Thoracic aorta (tissue), 2 donors: ENCODE results near the gene CREB5. TPM values are rescaled to one million over a fixed set of nuclear protein-coding genes. Genes with fewer than 3 reads are reported as not detected.
"Not testable (repeated sequence)": the region's sequence is repeated elsewhere in the genome, so short reads cannot be mapped to it uniquely, and the experiment has no call there.

Experiments used
- ATAC-seq: fragments of 150-250 bp; one replicate; pipeline ENCODE4 v1.8.0; 2017; ENCODE audit warnings: low read depth; ENCODE audit not compliant: insufficient number of reproducible peaks, low FRiP score
- DNase-seq: peaks from one replicate; pipeline ENCODE4 v3.0.0-alpha.2; 2020; ENCODE audit warnings: low spot score
- H3K27ac ChIP-seq, 2 donors: fragments of 200-600 bp; sonication (generic); 1 replicate in 1 of 2; 2 replicates in 1 of 2; pipeline ENCODE4 v1.5.1; 2016; ENCODE audit warnings: mild to moderate bottlenecking in 2 of 2, moderate library complexity in 2 of 2
- H3K27me3 ChIP-seq: fragments of 200-600 bp; sonication (generic); replicated peaks from 2 replicates; pipeline ENCODE4 v1.6.0; 2016; ENCODE audit warnings: mild to moderate bottlenecking; ENCODE audit not compliant: insufficient read depth
- H3K36me3 ChIP-seq: fragments of 200-600 bp; sonication (generic); one replicate; pipeline ENCODE4 v1.5.1; 2016
- H3K4me1 ChIP-seq, 2 donors: fragments of 200-600 bp; sonication (generic); 1 replicate in 1 of 2; 2 replicates in 1 of 2; pipeline versions ENCODE4 v1.5.1 to v1.6.0; 2016; ENCODE audit warnings: low read depth in 2 of 2, mild to moderate bottlenecking in 1 of 2; ENCODE audit not compliant: control insufficient read depth in 1 of 2
- H3K4me3 ChIP-seq: fragments of 200-600 bp; sonication (generic); 2 replicates; pipeline ENCODE4 v1.5.1; 2016; ENCODE audit warnings: mild to moderate bottlenecking
- H3K9me3 ChIP-seq: fragments of 200-600 bp; sonication (generic); 2 replicates; pipeline ENCODE4 v1.5.1; 2016
- total RNA-seq, 2 donors: library from RNA; depleted of rRNA; stranded (reverse); fragments of >200 nt; gene quantifications; one replicate each; pipeline versions ENCODE4 v1.1.0 to v1.2.3, GENCODE V29; 2016
- TF ChIP-seq, protein P1 (sequence below): fragments of 200-600 bp; sonication (generic); IDR thresholded peaks from one replicate; pipeline ENCODE4 v1.5.1; 2019; ENCODE audit warnings: antibody characterized with exemption

CREB5 gene
- total RNA-seq, 2 donors from 2014 or later, result 44.4 to 49.1 TPM

DNA sequence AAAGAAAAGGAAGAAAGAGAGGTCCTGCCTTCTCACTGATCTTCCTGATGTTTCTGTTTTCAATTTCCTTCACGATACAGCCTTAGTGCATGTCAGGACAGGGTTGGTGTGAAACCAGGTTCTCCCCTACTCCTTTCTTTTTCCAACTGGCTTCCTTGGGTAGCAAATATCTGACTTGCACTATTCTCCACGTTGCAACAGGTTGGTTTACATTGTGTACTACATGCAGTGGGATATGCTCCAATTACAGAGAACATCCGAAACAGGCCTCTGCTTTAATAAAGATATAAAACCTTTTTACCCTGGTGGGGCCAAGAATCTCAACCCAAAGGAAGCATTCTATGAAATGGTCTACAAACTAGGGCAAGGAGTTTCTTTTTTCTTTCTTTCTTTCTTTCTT lies 16.9 kb upstream of the CREB5 start:
- H3K9me3 ChIP-seq, result no peaks in the 10 kb centered on the region
- DNase-seq (no peak), ATAC-seq (no peak)
- H3K4me3 ChIP-seq, result no peak overlapping the region
- no peak overlapping the region for H3K27ac ChIP-seq
- no peaks in the 10 kb centered on the region for H3K36me3 ChIP-seq
- H3K27me3 ChIP-seq, result no peaks in the 10 kb centered on the region
- H3K4me1 ChIP-seq, result peaks cover 0 to 4% of the 10 kb centered on the region in 2 donors
- TF ChIP-seq, protein P1, sequence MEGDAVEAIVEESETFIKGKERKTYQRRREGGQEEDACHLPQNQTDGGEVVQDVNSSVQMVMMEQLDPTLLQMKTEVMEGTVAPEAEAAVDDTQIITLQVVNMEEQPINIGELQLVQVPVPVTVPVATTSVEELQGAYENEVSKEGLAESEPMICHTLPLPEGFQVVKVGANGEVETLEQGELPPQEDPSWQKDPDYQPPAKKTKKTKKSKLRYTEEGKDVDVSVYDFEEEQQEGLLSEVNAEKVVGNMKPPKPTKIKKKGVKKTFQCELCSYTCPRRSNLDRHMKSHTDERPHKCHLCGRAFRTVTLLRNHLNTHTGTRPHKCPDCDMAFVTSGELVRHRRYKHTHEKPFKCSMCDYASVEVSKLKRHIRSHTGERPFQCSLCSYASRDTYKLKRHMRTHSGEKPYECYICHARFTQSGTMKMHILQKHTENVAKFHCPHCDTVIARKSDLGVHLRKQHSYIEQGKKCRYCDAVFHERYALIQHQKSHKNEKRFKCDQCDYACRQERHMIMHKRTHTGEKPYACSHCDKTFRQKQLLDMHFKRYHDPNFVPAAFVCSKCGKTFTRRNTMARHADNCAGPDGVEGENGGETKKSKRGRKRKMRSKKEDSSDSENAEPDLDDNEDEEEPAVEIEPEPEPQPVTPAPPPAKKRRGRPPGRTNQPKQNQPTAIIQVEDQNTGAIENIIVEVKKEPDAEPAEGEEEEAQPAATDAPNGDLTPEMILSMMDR, result no peak

DNA sequence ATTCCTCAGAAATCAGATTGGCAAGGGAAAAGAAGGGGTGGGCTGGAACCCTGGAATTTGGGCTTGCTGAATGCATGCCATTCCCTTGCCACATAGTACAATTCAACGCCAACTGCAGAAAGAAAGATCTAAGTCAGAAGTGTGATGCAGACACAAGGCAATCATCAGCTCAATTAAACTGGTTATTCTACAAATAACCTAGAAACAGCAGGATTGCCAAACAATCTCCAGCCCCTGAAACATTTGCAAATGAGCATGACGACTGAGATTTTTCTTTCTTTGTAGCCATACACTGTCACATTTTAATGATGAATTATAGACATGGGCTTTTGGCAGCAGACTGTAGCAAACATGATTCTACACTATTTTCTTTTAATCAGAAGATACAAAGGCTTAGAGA lies 16.5 kb upstream of the CREB5 start:
- Histone ChIP-seq H3K27me3 (no peaks in the 10 kb centered on the region), H3K9me3 (no peaks in the 10 kb centered on the region), H3K4me1 (peaks cover 0 to 4% of the 10 kb centered on the region in 2 donors), H3K4me3 (no peak overlapping the region), H3K27ac (no peak overlapping the region), H3K36me3 (no peaks in the 10 kb centered on the region)
- DNase-seq, result no peak
- no peak for ATAC-seq
- TF ChIP-seq, protein P1, result no peak

DNA sequence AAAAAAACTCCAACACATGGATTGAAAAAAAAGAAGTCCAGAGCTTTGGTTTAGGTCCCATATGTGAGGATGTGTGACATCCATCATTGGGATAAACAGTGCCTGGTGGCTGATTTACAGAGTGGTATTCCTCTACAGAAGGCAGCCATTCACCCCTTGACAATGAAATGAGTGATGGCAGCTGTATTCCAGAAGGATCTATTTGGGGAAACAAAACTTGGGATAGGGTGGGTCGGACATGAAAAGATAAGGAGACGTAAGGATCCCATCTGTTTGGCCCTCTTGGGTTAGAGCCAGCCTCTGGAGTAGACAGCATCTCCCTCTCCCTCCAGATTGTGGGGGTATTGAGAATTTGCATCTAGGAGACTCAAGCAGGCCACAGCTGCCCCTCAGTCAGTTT lies 15.2 kb upstream of the CREB5 start:
- ATAC-seq, result no peak
- peaks cover 0 to 4% of the 10 kb centered on the region in 2 donors for H3K4me1 ChIP-seq
- H3K36me3 ChIP-seq, result no peaks in the 10 kb centered on the region
- DNase-seq, result no peak
- H3K27ac ChIP-seq, result no peak overlapping the region
- H3K9me3 ChIP-seq, result no peaks in the 10 kb centered on the region
- TF ChIP-seq, protein P1, result no peak
- H3K4me3 ChIP-seq, result no peak overlapping the region
- H3K27me3 ChIP-seq, result no peaks in the 10 kb centered on the region

DNA sequence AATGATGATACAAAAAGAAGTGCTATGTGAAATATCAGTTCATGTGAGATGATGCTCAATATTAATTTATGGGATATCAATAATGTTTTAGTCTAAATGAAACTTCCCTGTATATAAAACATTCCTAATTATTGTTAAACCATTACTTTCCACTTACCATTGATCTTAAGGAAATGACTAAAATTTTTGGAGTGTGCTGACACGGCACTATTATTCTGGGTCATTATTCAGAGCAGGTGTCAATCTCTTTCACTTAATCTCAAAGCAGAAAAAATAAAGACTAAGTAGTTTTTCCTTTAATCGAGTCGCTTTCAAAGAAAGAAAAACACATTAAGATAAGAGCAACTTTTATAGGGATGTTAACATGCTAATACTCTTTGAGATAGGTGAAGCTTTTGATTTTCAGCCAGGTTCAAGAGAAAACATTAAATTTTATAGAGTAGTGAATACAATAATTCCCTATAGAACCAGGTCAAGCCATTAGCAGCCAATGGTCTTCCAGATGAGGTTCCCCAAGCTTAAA lies 11.4 kb upstream of the CREB5 start:
- no peak overlapping the region for H3K4me3 ChIP-seq
- ATAC-seq (no peak), DNase-seq (no peak)
- no peaks in the 10 kb centered on the region for H3K27me3 ChIP-seq
- H3K36me3 ChIP-seq, result no peaks in the 10 kb centered on the region
- no peak overlapping the region for H3K27ac ChIP-seq
- peaks cover 0 to 2% of the 10 kb centered on the region in 2 donors for H3K4me1 ChIP-seq
- TF ChIP-seq, protein P1, result no peak
- no peaks in the 10 kb centered on the region for H3K9me3 ChIP-seq

DNA sequence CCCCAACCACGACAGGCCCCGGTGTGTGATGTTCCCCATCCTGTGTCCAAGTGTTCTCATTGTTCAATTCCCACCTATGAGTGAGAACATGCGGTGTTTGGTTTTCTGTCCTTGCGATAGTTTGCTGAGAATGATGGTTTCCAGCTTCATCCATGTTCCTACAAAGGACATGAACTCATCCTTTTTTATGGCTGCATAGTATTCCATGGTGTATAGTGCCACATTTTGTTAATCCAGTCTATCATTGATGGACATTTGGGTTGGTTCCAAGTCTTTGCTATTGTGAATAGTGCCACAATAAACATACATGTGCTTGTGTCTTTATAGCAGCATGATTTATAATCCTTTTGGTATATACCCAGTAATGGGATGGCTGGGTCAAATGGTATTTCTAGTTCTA lies 10.8 kb upstream of the CREB5 start:
- not testable (repeated sequence) for H3K36me3 ChIP-seq, H3K4me3 ChIP-seq, H3K4me1 ChIP-seq, H3K9me3 ChIP-seq, DNase-seq, H3K27ac ChIP-seq, H3K27me3 ChIP-seq, ATAC-seq

DNA sequence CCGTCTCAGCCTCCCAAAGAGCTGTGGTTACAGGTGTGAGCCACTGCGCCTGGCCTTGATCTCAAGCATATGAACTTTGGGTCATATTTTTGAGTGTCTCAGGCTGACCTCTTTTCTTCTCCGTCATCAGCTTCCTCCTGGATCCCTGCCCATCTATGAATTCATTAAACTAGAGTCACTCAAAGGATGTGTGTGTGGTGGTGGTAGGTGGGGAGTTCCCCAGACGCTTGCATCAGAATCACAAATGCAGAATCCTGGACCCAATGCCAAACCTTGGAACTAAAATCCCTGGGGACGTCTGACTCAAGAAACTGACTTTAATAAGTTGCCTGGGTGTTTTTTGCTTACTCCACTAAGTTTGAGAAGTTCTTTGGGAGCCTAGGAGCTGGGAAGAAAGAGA lies 6.7 kb upstream of the CREB5 start:
- Histone ChIP-seq H3K9me3 (no peaks in the 10 kb centered on the region), H3K27ac (peak overlapping the region; percentile 58 to 73), H3K4me1 (peaks cover 13 to 23% of the 10 kb centered on the region in 2 donors), H3K4me3 (no peak overlapping the region), H3K36me3 (no peaks in the 10 kb centered on the region), H3K27me3 (no peaks in the 10 kb centered on the region)
- DNase-seq (peak; percentile 62), ATAC-seq (peak; percentile 53)
- TF ChIP-seq, protein P1, result no peak
